BJ (cell line): ENCODE measurements around the gene CGAS. TPM values are rescaled to one million over a fixed set of nuclear protein-coding genes. Genes with fewer than 3 reads are reported as not detected.

Experiments
- CTCF ChIA-PET: fragments of 350-600 bp; formaldehyde crosslinking; extraction: SDS; loops from one replicate; lab custom pipeline; 2021; ENCODE audit warnings: antibody characterized with exemption, inconsistent platforms; lab: Yijun Ruan, JAX
- POLR2A ChIA-PET: fragments of 300-600 bp; sonication (Branson Sonifier 250); formaldehyde crosslinking; extraction: SDS; loops from one replicate; lab custom pipeline; 2021; ENCODE audit warnings: antibody characterized with exemption; lab: Charles Lee
- DNase-seq: peaks from one replicate; pipeline ENCODE4 v3.0.0-alpha.2; 2011; ENCODE audit warnings: low read depth
- H3K27me3 ChIP-seq: 2 replicates; pipeline ENCODE4 v1.6.0; 2011; ENCODE audit warnings: low read length; ENCODE audit not compliant: control insufficient read depth, insufficient read depth
- H3K36me3 ChIP-seq: 2 replicates; pipeline ENCODE4 v1.5.1; 2011; ENCODE audit warnings: low read length; ENCODE audit not compliant: control insufficient read depth, insufficient read depth
- H3K4me3 ChIP-seq: 2 replicates; pipeline ENCODE4 v1.5.1; 2011; ENCODE audit warnings: low read depth, mild to moderate bottlenecking, control low read depth, low read length
- CTCF ChIP-seq: IDR thresholded peaks from 2 replicates; pipeline ENCODE4 v1.5.1; 2011; ENCODE audit warnings: low read depth, mild to moderate bottlenecking, control low read depth, inconsistent platforms, low read length, moderate library complexity; ENCODE audit not compliant: insufficient read depth
- polyA plus RNA-seq: library from polyadenylated mRNA; depleted of rRNA; stranded (reverse); fragments of >200 nt; gene quantifications from 2 replicates; pipeline ENCODE4 v1.2.3, GENCODE V29; 2011; rRNA removed
- small RNA-seq: library from RNA; depleted of rRNA; stranded (forward); fragments of <200 nt; gene quantifications from one replicate; pipeline ENCODE3, GENCODE V24; 2012; ENCODE audit warnings: low replicate concordance, low read depth; ENCODE audit not compliant: insufficient read length

The CGAS gene
- polyA plus RNA-seq, 1 experiment = 1.5 TPM

DNA sequence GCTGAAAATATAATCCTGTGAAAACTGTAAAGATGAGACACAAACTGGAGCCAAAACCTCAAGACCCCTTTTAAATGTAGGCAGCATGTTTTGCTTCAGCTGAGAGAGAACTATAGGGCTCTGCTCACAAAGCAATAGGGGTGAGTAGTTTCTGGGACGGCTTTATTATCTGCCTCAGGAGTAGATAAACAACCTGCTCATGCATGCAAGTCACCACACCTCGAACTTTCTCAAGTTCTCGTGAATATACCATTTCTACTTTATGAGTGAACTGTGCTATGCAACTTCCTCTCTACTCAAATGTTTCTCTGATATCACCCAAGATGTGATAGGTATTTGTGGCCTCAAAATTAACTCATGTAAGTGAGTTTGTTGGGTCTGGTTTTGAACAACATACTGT is 74.9 kb downstream of the CGAS start:
- POLR2A ChIA-PET = interaction anchor here (0.6 to 0.7 kb wide), 2 partner anchors 567 to 763 kb away, joined by 3 to 4 read pairs; no protein-coding TSS in a partner anchor
- no peak overlapping the region for H3K4me3 ChIP-seq
- CTCF ChIA-PET = interaction anchor here (3.0 kb wide), 1 partner anchor 11 kb away, joined by 18 read pairs; no protein-coding TSS in a partner anchor
- H3K36me3 ChIP-seq = no peaks in the 10 kb centered on the region
- no peaks in the 10 kb centered on the region for H3K27me3 ChIP-seq
- TF ChIP-seq CTCF = no peak
- DNase-seq = no peak

GRCh38 chr6:73375216-73375615 is 76.9 kb downstream of the CGAS start:
- Histone ChIP-seq H3K27me3 (no peaks in the 10 kb centered on the region), H3K4me3 (no peak overlapping the region), H3K36me3 (no peaks in the 10 kb centered on the region)
- no peak for TF ChIP-seq CTCF
- no peak for DNase-seq
- CTCF ChIA-PET = interaction anchor here (1.3 kb wide), 1 partner anchor 14 kb away, joined by 6 read pairs; no protein-coding TSS in a partner anchor
- POLR2A ChIA-PET = no interaction called here

Small RNA genes lying within 50 kb of the gene (small RNA-seq; reads per million reads assigned to genes)
- gene RN7SL827P = not detected
- not detected for gene RNU6-975P

Other genes starting within 250 kb of the CGAS start
- 0.31 TPM in 1 of 2 replicates, not detected in the other for gene KHDC1L, start 226.8 kb downstream of the CGAS start, polyA plus RNA-seq
- gene KHDC1, start 189.1 kb downstream of the CGAS start, polyA plus RNA-seq = 7.7 and 8.0 TPM in 2 replicates
- not detected in 2 replicates for gene DPPA5, start 98.0 kb downstream of the CGAS start, polyA plus RNA-seq
- gene KHDC3L, start 89.6 kb downstream of the CGAS start, polyA plus RNA-seq = not detected in 2 replicates
- gene OOEP, start 82.4 kb downstream of the CGAS start, polyA plus RNA-seq = not detected in 2 replicates
- 0.13 and 0.34 TPM in 2 replicates for gene DDX43, start 57.5 kb downstream of the CGAS start, polyA plus RNA-seq
- gene MTO1, start 9.4 kb upstream of the CGAS start, polyA plus RNA-seq = 17.7 and 22.3 TPM in 2 replicates
- 20,981 and 25,088 TPM in 2 replicates for gene EEF1A1, start 68.7 kb upstream of the CGAS start, polyA plus RNA-seq
- 13.2 and 21.2 TPM in 2 replicates for gene SLC17A5, start 201.7 kb upstream of the CGAS start, polyA plus RNA-seq
- gene CD109, start 243.9 kb upstream of the CGAS start, polyA plus RNA-seq = 14.7 and 29.4 TPM in 2 replicates